ENCODE results near the gene DPP4.
A peak's percentile ranks its signal among the peaks of the same experiment; 100 is the strongest.

DPP4 gene

DNA sequence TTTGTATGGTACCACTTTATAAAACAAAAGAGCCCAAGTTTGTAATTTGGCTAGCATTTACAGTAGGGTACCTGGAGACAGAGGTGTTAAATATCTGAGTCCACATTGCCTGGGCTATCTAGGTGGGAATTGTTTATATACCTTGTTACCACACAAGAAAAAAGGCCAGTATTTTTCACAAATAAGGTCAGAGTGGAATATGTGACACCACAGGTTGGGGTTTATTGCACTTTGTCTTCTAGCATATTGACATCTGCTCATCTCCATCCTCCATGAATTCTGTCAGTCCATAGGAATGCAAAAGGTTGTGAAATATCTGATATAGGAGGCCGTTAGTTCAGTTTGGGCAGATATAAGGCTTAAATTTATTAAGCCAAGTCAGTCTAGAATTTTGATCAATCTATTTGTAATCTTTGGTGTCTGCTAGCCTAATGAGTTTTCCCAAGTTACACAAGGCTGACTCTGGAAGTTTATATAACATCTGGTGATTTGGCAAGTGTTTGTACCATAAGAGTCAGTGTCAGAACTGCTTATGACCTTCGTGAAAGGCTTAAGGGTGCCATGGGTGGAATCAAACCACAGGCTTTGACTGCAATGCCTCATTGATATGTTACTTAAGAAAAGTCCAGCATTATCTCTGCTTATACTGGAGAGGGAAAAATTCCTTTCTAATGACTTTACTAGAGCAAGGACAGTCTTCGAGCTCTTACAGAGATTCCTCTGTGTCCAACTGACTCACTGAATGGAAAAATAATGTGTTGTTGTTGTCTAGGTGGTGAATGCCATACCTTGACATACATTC is 11.3 kb upstream of the DPP4 start:
- DNase-seq: no peak

DNA sequence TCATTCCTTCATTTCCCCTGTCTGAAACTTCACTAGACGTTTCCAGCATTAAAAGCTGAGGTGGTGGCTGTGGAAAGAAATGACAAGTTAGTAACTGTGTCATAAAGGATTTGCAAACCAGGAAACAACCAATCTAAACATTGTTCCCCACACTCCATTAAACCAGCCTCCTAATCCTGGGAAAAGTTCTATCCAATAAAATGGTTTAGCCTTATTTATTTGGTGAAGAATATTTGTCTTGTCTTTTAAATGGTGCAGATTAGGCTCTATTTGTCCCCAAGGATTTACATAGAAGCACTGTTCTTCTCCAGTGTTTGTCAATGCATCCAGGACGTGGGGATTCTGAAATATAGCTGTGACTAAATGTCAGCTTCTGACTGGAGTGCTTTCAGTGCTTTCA is 10.5 kb upstream of the DPP4 start:
- no peak for DNase-seq

DNA sequence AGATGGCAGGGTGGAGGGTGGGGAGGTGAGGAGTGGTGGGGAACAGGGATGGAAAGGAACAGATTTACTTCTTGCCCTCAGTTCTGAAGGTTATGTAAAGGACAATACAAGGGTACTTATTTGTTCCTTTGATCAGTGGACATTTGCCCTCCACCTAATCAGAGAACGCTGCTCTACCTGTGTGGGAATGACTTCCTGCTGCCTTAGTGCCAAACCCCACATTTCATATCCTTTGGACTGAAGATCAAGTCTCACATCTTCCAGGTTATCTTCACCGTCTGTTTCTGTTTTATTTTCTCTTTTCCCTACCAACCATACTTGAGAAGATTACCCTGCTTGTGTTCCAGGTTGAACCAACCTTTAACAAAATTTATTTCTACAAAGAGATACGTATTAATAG is 8.7 kb upstream of the DPP4 start:
- DNase-seq: no peak

DNA sequence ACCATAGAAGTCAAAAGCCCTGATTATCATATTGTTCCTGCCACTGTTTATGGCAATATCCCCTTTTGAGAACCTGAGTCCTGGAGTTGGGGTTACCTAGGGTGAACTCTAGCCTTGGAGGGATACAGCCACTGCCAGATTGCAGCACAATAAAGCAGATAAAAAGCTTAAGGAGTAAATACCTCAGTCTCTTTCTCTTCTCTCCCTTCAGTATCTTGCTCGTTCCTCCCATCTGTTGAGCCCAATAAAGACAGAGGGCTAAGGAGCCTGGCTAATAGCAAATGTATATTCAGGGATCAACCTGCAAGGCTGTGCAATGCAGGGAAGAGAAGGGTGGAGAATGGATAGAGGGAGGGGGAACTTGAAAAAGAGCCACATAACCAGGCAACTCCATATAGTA is 8.0 kb upstream of the DPP4 start:
- DNase-seq: peak in 1 of 2 experiments; percentile 41

DNA sequence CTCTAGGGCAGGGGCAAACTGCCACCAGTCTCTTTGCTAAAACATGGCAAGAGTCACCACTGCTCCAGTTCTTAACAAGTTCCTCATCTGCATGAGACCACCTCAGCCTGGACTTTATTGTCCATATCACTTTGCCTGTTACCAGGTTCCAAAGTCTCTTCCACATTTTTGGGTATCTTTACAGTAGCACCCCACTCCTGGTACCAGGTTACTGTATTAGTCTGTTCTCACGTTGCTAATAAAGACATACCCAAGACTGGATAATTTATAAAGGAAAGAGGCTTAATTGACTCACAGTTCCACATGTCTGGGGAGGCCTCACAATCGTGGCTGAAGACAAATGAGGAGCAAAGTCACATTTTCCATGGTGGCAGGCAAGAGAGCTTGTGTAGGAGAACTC is 5.5 kb upstream of the DPP4 start:
- DNase-seq: no peak

DNA sequence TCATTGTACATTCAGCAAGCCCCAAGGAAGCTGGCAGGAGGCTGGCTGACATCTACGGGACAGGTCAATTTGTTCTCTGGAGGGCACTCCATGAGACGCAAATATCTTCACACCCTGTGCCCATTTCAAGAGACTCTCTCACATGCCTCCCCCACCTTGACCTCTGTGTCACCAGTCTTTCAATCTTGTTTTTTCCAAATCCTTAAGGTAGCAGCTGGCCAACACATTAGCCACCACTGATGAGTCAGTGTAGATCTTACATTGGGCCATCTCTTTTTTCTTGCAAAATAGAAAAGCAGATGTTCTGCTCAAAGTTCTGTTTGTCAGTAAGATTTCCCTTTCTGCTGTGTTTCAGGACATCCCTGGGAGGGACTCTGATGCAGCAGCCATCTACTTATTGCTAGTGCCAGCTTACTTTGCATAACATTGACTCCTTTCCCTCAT is 1.7 kb upstream of the DPP4 start:
- no peak for DNase-seq

DNA sequence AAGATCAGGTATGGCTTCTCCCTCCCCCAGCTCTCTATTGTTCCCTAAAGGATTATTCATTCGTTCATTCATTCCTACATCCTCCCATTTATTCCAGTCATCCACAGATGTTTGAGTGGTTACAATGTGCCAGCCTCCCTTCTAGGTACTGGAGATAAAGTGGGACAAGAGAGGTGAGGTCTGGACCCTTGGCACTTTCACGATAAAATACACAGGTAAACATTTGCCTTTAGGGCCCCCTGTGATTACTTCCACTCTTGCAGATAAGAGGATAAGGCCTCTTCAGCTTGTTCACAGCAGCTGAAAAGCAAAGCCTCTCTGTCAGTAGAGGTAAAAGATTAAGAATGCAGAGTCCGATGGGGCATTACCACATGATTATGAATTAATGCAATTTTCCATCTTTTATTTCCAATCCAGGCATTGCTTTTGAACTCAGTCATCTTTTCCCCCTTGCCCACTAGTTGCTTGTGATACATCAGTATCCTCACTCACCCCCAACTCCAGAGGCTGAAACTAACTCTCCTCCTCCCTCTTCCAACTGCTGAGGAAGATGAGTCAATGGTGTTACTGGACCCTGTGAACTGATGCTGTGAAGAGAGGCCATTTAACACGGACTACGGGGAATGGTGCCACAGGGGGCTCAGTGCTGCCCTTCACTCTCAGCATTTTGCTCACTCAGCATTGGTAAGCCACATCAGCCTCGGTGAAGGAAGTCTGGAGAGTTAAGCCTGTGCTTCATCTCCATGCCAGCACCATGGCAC is 1.1 kb upstream of the DPP4 start:
- DNase-seq: peak in 1 of 2 experiments; percentile 25

DNA sequence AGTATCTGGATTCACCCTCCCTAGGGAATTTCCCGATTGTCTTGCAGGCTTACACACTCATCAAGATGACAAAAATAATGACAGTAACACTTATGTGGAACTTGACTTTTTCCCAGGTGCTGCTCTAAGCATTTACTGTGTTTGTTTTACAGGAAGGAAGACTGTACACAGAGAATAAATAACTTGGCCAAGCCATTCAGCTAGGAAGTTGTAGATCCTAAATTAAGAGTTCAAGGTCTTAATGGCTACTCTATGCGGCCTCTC is 549 bp upstream of the DPP4 start:
- DNase-seq: no peak

DNA sequence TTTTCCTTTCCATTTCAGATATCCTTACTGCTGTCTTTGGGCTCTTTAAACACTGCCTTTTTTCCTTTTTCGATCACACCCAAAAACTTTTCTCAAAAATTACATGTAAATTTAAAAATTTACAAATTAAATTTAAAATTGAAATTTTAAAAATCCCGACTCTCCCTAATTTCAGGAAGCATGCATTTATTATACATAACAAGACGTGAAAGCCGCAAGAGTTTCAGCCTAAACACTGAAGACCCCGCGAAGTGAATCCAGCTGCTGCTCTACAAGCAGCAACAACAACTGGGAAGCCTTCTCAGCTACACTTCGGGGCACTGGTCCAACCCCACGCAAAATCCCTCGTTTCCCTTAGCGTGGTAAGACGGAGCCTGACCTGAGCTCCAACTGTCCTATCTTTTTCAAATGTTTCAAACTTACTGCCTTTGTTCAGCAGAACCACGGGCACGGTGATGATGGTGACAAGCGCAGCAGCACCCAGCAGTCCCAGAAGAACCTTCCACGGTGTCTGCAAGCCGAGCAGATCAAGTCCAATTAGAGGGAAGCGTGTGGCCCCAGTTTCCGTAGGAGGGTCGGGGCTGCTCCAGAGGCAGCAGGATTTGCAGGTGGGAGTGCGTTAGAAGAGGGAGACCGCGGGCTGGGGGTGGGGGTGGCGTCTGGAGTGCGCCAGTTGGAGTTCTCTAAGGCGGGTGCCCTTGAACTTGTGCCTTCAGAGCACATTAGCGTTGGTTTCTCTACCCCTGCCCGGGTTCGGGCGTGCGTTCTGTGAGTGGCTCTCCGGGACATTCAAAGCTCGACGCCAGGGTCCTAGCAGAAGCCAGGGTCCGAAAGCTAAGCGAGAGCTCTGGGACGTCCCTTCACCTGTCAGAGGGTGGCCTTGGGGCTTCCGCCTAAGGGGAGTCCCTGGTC is 783 bp downstream of the DPP4 start:
- DNase-seq: no peak

DNA sequence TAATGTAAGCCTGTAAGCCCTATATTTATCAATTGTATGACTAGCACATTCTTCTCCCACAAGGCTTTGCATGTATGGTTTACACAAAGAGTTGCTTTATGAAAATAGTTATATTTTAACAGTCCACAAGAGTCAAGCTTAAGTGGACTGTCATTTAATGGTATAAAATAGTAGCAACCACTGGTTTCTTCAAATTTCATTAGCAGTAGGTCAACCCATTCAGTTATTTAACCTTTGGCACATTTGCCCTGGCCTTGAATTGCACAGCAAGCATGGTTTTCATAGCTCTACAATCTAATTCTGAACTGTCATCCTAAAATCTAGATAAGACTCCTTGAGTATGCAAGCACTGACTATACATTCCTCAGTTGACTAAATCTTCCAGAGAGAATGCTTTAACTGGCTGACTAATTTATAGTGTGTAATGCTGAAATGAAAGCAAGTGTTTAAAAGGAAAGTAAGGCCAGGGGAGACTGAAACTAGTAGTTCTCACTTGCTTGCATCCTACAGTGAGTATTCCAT is 1.8 kb downstream of the DPP4 start:
- DNase-seq: no peak

DNA sequence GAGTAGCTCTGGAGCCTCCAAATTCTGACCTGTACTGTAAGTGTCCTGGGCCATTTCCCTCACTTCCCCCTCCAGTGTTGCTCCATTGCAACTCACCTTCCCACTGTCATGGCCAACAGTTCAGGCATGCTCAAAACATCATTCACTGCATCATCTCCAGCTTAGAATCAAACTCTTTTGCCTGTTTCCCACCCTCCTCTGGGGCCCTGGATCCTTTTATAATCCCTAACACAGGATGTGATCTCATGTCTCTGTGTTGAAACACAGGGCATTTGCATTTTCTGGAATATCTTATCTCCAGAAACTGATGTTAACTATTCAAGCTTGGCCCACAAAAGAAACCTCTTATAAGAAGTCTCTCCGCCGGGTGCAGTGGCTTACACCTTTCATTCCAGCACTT is 3.0 kb downstream of the DPP4 start:
- DNase-seq: no peak

DNA sequence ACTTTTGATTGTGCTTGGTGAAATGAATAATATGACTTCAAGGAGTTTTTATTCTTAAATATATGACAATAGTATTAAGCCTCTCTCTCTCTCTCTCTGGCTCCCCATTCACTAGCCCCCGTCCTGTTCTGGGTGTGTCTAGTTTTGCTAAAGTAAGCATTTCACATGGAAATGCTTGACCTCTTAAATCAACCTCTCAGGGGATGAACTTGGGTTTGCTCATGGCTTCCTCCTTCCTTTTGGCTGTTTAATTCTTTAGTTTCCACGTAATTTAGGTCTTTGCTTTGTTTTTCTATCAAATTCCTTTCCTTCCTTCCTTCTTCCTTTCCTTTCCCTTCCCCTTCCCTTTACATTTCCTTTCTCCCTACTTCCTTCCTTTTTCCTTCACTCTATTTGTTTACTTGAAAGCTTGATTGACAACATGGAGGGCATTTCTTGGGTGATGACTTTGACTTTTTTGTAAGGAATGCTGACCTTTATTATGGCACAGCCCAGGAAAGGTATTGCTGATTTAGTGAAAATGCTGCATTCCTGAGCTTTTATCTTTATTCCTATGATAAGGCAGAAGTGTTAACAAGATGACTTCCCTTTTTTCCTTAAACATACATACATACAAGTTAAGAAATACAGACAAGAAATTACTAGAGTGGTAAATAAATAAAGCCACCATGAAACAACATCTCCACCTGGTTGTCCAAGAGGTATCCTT is 3.6 kb downstream of the DPP4 start:
- DNase-seq: no peak

DNA sequence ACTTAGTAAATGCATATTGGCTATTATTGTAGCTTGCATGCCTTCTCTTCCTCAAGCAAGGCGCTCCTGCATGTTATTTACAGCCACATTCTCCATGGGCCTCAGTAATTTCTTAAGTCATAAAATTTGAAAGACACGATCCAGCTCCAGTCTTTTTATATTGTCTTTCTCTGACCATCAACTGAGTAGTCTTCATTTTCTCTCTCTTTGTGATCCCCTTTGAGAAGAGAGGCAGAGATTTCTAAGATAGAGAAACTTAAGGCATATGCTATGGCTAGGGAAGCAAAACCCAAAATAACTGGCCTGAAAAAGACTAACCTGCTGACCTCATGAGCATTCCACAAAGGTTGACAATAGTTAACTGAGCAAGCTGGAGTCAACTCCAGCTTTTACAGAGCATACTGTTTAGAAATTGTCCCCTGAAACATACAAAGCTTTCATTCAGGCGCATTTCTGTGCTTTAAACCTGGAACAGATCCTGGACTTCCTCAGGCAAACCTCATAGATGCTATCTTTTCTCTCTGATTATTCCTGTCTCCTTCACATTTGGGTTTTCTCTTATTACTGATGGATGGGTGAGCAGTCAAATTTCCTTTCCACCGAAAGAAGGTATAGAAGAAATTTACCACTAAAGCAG is 4.6 kb downstream of the DPP4 start:
- no peak for DNase-seq

DNA sequence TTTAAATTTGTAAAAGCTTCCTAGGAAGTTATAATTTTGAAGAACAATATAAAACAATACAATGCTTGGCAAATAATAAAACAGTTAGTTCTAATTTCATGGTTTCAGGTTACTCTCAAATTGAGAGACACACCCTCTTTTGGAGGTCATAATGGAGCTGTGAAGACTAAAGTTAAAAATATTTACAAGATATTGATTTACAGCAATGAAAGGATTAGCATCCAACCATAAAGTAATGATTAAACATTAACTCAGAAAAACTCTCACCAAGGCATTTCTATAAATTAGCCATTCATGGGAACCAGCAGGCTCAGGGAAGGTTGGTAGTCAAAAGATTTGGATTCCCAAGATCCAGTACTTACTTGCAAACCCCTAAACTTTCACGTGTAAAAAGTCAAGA is 6.4 kb downstream of the DPP4 start:
- no peak for DNase-seq

DNA sequence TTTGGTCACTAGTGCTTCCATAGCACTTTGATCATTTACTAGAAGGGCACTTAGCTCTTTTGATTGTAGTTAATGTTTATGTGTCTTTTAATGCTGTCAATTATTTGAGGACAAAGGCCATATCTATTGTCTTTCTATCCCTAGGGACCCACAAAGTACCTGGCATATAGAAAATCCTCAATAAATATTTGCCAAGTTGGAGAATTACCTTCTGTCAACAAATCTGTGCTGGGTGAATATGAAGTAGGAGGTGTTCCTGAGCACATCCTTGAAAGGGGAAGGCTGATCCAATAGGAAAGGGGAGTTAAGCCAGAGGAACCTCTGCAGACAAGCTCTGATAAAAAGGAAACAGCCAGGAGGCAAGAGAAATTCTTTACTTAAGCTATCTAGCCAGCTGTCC is 8.2 kb downstream of the DPP4 start:
- DNase-seq: peak in 1 of 2 experiments; percentile 8

DNA sequence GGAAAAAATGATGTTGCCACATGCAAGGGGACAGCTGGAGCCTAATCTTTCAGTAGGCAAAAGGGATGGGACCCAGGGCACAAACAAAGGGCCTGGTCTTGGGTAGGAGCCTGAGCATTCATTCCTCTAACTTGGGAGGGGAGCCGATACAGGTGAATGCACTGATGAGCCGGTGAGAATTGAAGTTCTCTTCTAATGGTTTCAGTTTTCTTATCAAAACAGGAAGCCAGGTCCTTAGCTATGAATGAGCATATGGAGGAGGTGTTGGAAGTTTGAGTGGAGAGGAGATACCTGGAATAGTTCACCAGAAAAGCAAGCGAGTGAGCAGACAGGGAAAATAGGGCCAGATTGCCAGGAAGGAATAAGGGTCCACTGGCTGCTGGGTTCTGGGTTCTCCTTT is 10.1 kb downstream of the DPP4 start:
- no peak for DNase-seq

DNA sequence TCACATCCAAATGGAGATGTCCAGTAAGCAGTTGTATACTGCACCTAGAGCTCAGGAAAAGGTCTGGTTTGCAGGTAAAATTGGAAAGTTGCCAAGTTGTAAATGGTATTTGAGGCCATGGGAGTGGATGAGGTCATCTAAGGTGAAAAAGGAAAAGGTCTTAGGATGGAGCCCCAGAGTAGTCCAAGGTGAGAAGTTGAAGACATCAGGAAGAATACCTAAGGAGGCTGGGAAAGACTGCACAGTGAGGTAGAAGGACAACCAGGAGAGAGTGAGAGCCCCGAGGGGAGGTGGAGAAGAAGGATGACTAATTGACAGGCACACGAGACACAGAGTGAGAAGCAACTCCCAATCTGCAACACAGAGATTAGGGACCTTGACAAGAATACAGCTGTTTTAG is 10.7 kb downstream of the DPP4 start:
- DNase-seq: no peak

DNA sequence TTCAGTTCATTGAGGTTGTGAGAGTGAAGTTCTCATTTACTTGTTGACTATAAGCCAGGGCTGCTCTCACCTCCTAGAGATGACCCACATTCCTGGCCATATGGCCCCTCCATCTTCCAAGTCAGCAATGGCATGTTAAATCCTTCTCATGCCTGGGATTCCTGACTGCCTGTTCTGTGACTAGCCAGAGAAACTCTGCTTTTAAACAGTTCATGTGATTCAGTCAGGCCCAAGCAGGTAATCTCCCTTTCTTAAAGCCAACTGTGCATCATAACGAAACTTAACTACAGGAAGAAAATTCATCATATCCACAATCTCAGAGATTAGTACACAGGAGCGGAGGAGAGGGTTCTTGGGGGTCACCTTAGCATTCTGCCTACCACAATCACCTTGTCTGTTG is 11.5 kb downstream of the DPP4 start:
- DNase-seq: no peak

DNA sequence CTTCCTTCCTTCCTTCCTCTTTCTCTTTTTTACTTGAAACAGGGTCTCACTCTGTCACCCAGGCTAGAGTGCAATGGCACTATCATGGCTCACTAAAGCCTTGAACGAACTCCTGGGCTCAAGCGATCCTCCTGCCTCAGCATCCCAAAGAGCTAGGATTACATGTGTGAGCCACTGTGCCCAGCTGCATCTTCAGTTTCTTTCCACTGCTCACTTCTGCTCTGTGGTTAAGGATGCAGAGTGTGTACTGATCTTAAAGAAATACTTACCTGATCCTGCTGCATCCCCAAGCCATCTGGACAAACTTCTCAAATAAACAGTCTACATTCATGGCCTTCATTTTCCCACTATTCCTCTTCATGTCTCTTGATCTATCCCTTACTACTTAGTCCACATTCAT is 13.0 kb downstream of the DPP4 start:
- peak in 1 of 2 experiments; percentile 44 for DNase-seq

DNA sequence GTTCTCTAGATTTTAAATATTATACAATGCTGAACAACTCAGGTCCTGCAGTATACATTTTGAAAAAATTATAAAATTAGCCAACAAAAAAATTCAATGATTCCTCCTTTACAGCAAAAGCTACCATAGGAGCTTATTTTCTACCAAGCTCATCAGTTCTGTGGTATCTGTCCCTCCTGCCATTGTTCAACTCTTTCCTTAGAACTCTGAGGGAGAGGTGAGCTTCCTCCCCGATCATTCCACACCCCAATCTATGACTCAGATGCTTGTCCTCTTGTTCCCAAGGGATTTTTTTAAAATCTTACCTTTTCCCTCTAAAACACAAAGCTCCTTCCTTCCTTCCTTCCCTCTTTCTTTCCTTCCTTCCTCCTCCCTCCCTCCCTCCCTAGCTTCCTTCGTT is 13.5 kb downstream of the DPP4 start:
- no peak for DNase-seq

DNA sequence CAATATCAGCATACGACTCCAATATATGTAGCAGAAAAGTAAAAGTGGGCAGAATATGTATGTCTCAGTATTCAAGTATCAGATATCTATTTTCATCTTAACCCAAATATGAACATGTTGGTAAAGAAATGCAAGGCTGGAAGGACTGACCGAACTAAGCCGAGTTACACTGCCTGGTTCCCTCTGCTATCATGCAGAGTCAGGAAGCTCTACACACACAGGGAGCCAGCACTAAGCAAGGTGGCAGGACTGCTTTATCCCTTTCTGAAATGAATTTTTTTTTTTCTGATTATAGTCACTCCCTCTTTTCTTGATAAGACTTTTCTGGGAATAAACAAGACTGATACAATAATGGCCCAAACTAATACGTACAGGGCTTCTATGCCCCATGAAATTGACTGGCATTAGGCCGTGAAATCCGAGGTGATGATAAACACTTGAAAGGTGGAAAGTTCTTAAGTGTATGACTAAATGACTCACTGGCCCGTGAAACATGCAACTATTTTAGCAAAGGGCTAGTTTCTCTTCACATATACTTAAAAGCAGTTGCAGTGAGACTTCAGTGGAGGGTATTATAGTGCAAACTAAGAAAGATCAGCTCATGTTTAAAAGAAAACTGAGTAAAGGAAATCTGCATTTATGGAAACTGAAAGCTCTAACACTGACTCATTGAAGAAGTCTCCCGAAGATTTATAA is 14.9 kb downstream of the DPP4 start:
- DNase-seq: no peak

DNA sequence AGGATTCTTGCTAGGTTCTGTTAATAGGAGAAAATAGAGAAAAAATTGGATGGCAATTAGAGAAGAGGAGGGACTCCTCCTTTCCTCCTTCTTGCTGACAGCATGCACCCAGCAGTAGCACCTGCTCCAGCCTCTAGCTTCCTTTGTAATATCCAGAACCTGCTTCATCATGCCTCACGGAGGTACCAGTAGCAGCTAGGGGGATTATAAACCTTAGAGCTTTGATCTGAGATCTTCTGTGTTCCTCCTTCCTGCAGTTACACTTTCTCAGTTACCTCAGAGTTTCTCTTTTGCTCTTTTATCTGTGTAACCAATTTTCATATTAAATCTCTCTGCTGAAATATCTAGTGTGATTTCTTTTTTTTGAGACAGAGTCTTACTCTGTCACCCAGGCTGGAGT is 16.6 kb downstream of the DPP4 start:
- DNase-seq: no peak
